Vagina (tissue), 2 donors: ENCODE results near the gene ENTPD5.

ENCODE experiments used
- CTCF ChIP-seq, 3 experiments: fragments of 450-650 bp in 2 of 3; fragments of 200-600 bp in 1 of 3; sonication (generic) in 1 of 3; IDR thresholded peaks; one replicate each; pipeline ENCODE4 v1.5.1; 2017 to 2019; ENCODE audit warnings: antibody characterized with exemption in 3 of 3, mild to moderate bottlenecking in 2 of 3, moderate library complexity in 2 of 3
- POLR2A ChIP-seq, 2 donors: fragments of 450-650 bp; IDR thresholded peaks; one replicate each; pipeline ENCODE4 v1.6.1; 2017; ENCODE audit warnings: antibody characterized with exemption in 2 of 2, mild to moderate bottlenecking in 2 of 2, moderate library complexity in 2 of 2
- POLR2AphosphoS5 ChIP-seq, 2 donors: sonication (generic); formaldehyde crosslinking; IDR thresholded peaks; one replicate each; pipeline ENCODE4 v1.9.0; 2017; ENCODE audit warnings: antibody characterized with exemption in 2 of 2, mild to moderate bottlenecking in 2 of 2, low read depth in 1 of 2; ENCODE audit not compliant: insufficient read depth in 1 of 2

GRCh38 chr14:74018174-74018585 is 908 bp downstream of the ENTPD5 start:
- no peak for TF ChIP-seq POLR2A (IDR thresholded peaks at IDR 0.05)
- no peak for TF ChIP-seq CTCF (IDR thresholded peaks at IDR 0.05)
- peak in 1 of 2 donors; percentile 46 for TF ChIP-seq POLR2AphosphoS5 (IDR thresholded peaks at IDR 0.05; ENCODE audit: insufficient read depth in 1 of 2, low read depth in 1 of 2)
